Stimulated activated naive CD4-positive, alpha-beta T cell (primary cell): ENCODE data around the gene TEX29.

Source experiments
- DNase-seq, 6 experiments: peaks; one replicate each; lab custom pipeline; 2025; lab: John Stamatoyannopoulos, UW

The TEX29 gene

GRCh38 chr13:111322001-111322915 is 1.8 kb downstream of the TEX29 start:
- no peak for DNase-seq

DNA sequence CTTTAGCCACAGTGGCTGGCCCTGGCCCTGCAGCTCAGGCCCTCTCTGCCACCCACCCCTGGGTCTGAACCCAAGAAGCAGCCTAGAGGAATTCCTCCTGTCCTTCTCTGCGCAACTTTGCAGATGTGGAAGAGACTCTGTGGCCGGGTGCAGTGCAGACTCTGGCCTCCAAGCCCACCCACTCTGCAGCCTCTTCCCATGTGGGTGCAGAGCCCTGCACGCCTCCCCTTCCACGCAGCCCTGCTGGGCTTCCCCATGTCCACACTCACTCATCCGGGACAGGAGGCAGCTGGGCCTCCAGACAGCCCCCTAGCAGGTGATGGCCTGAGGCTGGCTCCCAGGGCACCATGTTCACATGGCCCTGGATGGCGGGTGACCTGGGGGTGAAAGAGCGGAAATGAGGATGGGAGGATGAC is 2.5 kb downstream of the TEX29 start:
- DNase-seq = no peak

GRCh38 chr13:111323549-111323948 is 3.1 kb downstream of the TEX29 start:
- DNase-seq = no peak

GRCh38 chr13:111323950-111324651 is 3.7 kb downstream of the TEX29 start:
- DNase-seq = no peak

DNA sequence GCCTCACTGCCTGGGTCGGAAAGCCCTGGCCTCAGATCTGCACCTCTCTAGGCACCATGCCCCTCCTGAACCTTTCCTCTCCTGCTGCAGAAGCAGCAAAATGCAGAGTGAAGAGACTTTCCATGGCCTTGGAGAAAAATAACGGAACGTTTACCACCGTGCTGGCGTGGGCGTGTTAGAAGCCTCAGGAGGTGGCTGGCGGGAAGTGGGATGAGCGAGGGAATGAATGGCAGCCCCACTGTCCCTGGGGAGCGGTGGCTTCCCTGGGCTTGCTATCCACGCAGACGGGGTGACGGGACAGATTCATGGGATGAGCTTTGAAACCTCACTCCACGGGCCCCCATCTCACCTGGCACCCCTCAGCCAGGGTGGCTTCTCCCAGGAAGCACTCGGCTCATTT is 4.3 kb downstream of the TEX29 start:
- no peak for DNase-seq

GRCh38 chr13:111325146-111325890 is 4.9 kb downstream of the TEX29 start:
- no peak for DNase-seq

GRCh38 chr13:111325941-111326620 is 5.6 kb downstream of the TEX29 start:
- DNase-seq = no peak

- DNase-seq = no peak
Observed at GRCh38 chr13:111326621-111326965, 6.2 kb downstream of the TEX29 start.

GRCh38 chr13:111326981-111327642 is 6.7 kb downstream of the TEX29 start:
- no peak for DNase-seq

- DNase-seq = no peak
Observed at GRCh38 chr13:111327730-111328573, 7.5 kb downstream of the TEX29 start.

GRCh38 chr13:111328574-111329410 is 8.3 kb downstream of the TEX29 start:
- no peak for DNase-seq

GRCh38 chr13:111329641-111330040 is 9.2 kb downstream of the TEX29 start:
- DNase-seq = no peak

DNA sequence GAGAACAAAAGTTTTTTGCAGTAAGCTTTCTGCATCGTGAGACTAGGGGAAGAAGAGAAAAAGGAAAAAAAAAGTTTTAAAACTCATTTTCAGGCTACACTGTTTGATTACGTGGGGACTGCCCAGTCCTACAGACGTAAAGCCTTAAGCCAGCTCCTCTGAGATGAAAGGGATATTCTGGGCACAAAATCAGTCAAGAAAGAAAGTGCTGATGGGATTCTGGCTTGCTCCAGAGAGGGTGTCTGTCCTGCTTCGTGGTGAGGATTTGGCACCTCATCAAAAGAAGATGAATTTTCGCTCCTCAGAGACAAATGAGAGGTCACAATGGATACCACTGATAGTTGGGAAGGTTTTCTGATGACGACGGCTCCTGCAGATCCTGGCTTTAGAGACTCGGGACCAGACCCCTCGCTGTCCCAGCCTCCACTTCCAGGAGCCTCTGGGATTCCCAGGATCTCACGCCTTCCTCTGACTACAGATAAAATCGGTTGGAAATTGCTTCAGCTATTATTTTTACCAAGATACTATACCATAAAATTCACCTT is 9.7 kb downstream of the TEX29 start:
- no peak for DNase-seq

DNA sequence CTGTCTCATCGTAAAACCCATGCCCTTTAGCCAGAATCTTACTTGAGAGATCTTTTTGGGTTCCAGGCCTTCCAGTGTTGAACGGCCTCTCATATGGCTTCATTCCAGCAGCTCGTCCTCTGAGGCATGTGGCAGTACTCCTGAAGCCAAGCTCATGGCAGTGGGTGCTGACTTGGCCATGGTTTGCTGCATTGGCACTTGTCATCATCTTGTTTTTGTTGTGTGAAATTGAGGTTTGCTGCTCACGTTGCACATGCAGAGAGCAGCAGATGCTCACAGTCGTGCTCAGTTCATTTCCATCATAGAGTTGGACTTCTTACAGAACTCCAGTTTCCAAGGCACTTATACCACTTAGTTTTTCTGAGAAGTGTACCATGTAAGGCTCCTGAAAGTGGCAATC is 14.9 kb downstream of the TEX29 start:
- DNase-seq = no peak

- DNase-seq = no peak
Observed at GRCh38 chr13:111336666-111337065, 16.2 kb downstream of the TEX29 start.

DNA sequence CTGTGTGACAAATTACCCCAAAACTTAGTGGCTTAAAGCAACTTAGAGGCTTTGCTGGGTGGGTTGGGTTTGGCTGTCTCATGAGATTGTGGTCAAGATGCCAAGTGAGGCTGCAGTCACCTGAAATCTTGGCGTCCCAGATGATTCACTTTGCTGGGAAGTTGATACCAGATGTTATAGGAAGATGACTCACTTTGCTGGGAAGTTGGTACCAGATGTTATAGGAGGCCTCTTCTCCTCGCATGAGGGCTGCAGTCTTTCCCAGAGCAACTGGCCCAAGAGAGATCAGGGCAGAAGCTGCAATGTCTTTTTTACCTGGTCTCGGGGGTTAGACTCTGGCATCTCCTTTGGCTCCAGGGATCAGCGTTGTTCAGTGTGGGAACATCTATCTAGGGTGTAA is 16.8 kb downstream of the TEX29 start:
- no peak for DNase-seq

- DNase-seq = no peak
Observed at GRCh38 chr13:111337741-111338140, 17.3 kb downstream of the TEX29 start.

DNA sequence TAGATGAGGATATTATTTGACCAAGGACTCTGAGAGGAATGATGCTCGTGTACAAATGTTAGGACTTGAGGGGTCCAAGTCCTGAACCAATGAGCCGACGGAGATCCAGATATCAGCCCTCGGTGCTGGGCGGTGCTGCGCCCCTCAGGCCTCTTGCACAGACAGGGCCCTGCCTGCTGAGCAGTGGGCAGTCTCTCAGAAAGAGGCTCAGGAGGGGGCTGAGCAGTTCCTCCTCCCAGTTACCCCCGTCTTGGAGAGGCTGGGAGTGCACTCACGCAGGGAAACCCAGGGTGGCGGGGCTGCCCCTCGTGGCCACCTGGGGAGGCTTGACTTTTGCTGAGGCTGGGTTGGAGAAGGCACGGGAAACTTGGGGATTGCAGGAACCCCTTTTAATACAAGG is 18.4 kb downstream of the TEX29 start:
- no peak for DNase-seq

- no peak for DNase-seq
Observed at GRCh38 chr13:111339366-111340143, 19.1 kb downstream of the TEX29 start.
